CD14-positive monocyte (primary cell): ENCODE results near the gene NXPH2. TPM values are rescaled to one million over a fixed set of nuclear protein-coding genes. Genes with fewer than 3 reads are reported as not detected.

Experiments
- DNase-seq, 3 donors: peaks; one replicate each; pipeline ENCODE4 v3.0.0-alpha.2; 2011 to 2022
- H2AFZ ChIP-seq: 2 replicates; pipeline ENCODE4 v1.6.0; 2012; ENCODE audit warnings: mild to moderate bottlenecking, low read depth, low read length, inconsistent platforms; ENCODE audit not compliant: insufficient read depth, poor library complexity, severe bottlenecking
- H3K27ac ChIP-seq, 2 donors: 1 replicate in 1 of 2; 2 replicates in 1 of 2; pipeline ENCODE4 v1.5.1; 2012 to 2013; ENCODE audit warnings: low read length in 2 of 2, control low read depth in 1 of 2, inconsistent platforms in 1 of 2, low read depth in 1 of 2, mild to moderate bottlenecking in 1 of 2
- H3K27me3 ChIP-seq, 2 donors: one replicate each; pipeline versions ENCODE4 v1.6.0 to v1.6.1; 2011 to 2013; ENCODE audit warnings: low read length in 2 of 2; ENCODE audit not compliant: control insufficient read depth in 2 of 2, insufficient read depth in 2 of 2
- H3K36me3 ChIP-seq, 2 donors: replicated peaks in 1 of 2; 1 replicate in 1 of 2; 2 replicates in 1 of 2; pipeline versions ENCODE4 v1.5.1 to v1.6.1; 2012 to 2013; ENCODE audit warnings: low read length in 2 of 2, control low read depth in 1 of 2, inconsistent platforms in 1 of 2, mild to moderate bottlenecking in 1 of 2; ENCODE audit not compliant: insufficient read depth in 2 of 2, control insufficient read depth in 1 of 2
- H3K4me1 ChIP-seq, 2 donors: 1 replicate in 1 of 2; 2 replicates in 1 of 2; pipeline versions ENCODE4 v1.5.1 to v1.6.1; 2012 to 2013; ENCODE audit warnings: low read length in 2 of 2, control low read depth in 1 of 2, inconsistent platforms in 1 of 2, mild to moderate bottlenecking in 1 of 2, moderate library complexity in 1 of 2; ENCODE audit not compliant: insufficient read depth in 2 of 2, control insufficient read depth in 1 of 2
- H3K4me2 ChIP-seq: replicated peaks from 2 replicates; pipeline ENCODE3; 2012; ENCODE audit warnings: low read length, moderate library complexity, mild to moderate bottlenecking; ENCODE audit not compliant: poor library complexity, severe bottlenecking; ENCODE audit errors: extremely low read depth
- H3K4me3 ChIP-seq, 3 experiments: fragments of 200-600 bp in 1 of 3; sonication (generic) in 1 of 3; replicated peaks in 1 of 3; 1 replicate in 2 of 3; 2 replicates in 1 of 3; pipeline ENCODE4 v1.5.1; 2011 to 2013; ENCODE audit warnings: low read length in 3 of 3, mild to moderate bottlenecking in 3 of 3, control low read depth in 2 of 3, low read depth in 2 of 3, inconsistent platforms in 1 of 3, moderate library complexity in 1 of 3
- H3K79me2 ChIP-seq: 2 replicates; pipeline ENCODE4 v1.6.0; 2012; ENCODE audit warnings: mild to moderate bottlenecking, control low read depth, inconsistent platforms, low read length, moderate library complexity; ENCODE audit not compliant: insufficient read depth
- H3K9ac ChIP-seq: 2 replicates; pipeline ENCODE4 v1.6.0; 2017; ENCODE audit warnings: low read length, mild to moderate bottlenecking; ENCODE audit not compliant: insufficient read depth, poor library complexity, severe bottlenecking
- H3K9me3 ChIP-seq, 2 donors: replicated peaks in 1 of 2; 1 replicate in 1 of 2; 2 replicates in 1 of 2; pipeline versions ENCODE4 v1.5.1 to v1.6.1; 2012 to 2013; ENCODE audit warnings: low read length in 2 of 2, control low read depth in 1 of 2; ENCODE audit not compliant: control insufficient read depth in 1 of 2, insufficient read depth in 1 of 2
- H4K20me1 ChIP-seq: 2 replicates; pipeline ENCODE4 v1.6.0; 2012; ENCODE audit warnings: mild to moderate bottlenecking, low read length, control low read depth, moderate library complexity; ENCODE audit not compliant: insufficient read depth
- H3K27ac Mint-ChIP-seq, 7 donors: one replicate each; pipeline ENCODE4 v1.8.0; 2020; ENCODE audit warnings: mild to moderate bottlenecking in 7 of 7, mixed read lengths in 7 of 7, moderate library complexity in 6 of 7, inconsistent platforms in 2 of 7
- H3K27me3 Mint-ChIP-seq, 3 donors: one replicate each; pipeline ENCODE4 v1.8.0; 2021 to 2022; ENCODE audit warnings: low read depth in 3 of 3, mild to moderate bottlenecking in 3 of 3, mixed read lengths in 3 of 3, moderate library complexity in 3 of 3, inconsistent platforms in 1 of 3
- H3K36me3 Mint-ChIP-seq, 2 donors: one replicate each; pipeline ENCODE4 v1.8.0; 2020; ENCODE audit warnings: mixed read lengths in 2 of 2, inconsistent platforms in 1 of 2, mild to moderate bottlenecking in 1 of 2
- H3K4me1 Mint-ChIP-seq: one replicate; pipeline ENCODE4 v1.8.0; 2020; ENCODE audit warnings: mild to moderate bottlenecking, mixed read lengths
- H3K4me3 Mint-ChIP-seq, 2 donors: one replicate each; pipeline ENCODE4 v1.8.0; 2020; ENCODE audit warnings: mild to moderate bottlenecking in 2 of 2, mixed read lengths in 2 of 2, moderate library complexity in 1 of 2
- H3K9me3 Mint-ChIP-seq, 7 donors: one replicate each; pipeline ENCODE4 v1.8.0; 2020 to 2022; ENCODE audit warnings: mixed read lengths in 7 of 7, mild to moderate bottlenecking in 6 of 7, moderate library complexity in 6 of 7, inconsistent platforms in 2 of 7
- CTCF ChIP-seq: fragments of 200-600 bp; IDR thresholded peaks from one replicate; pipeline ENCODE4 v1.8.0; 2022; ENCODE audit warnings: antibody characterized with exemption, mild to moderate bottlenecking
- WGBS: methylation state at CpG from one replicate; pipeline ENCODE4 v1.1.5; 2013; ENCODE audit warnings: missing lambda C conversion rate; ENCODE audit not compliant: insufficient coverage; 5-methylcytosine and 5-hydroxymethylcytosine counted together
- intact Hi-C, 2 donors: fragments of 100-400 bp; cut with micrococcal nuclease; formaldehyde crosslinking; loops; one replicate each; pipeline versions ENCODE4 v1.15.0 to v1.15.1; 2023
- polyA plus RNA-seq, 3 donors: library from polyadenylated mRNA; depleted of rRNA in 1 of 3; unstranded in 2 of 3; stranded (reverse) in 1 of 3; fragments of 300-500 nt in 2 of 3; fragments of >200 nt in 1 of 3; fragmentation: Illumina TruSeq in 2 of 3; gene quantifications; 1 replicate in 2 of 3; 2 replicates in 1 of 3; pipeline ENCODE4 v1.2.3, GENCODE V29; 2012 to 2021

Gene NXPH2
- polyA plus RNA-seq, 3 donors: not detected

- no peaks in the 10 kb centered on the region for H3K4me1 Mint-ChIP-seq
- H4K20me1 ChIP-seq: no peaks in the 10 kb centered on the region
- H3K79me2 ChIP-seq: no peaks in the 10 kb centered on the region
- no peak overlapping the region for H3K4me2 ChIP-seq
- intact Hi-C loops: no loop called here
- no peaks in the 10 kb centered on the region for H3K27me3 Mint-ChIP-seq
- no peak overlapping the region for H3K4me3 Mint-ChIP-seq
- H3K9me3 Mint-ChIP-seq: peaks cover 0 to 3% (median 0%) of the 10 kb centered on the region in 7 donors
- H3K27ac Mint-ChIP-seq: no peak overlapping the region
- H2AFZ ChIP-seq: no peak overlapping the region
- H3K4me3 ChIP-seq: no peak overlapping the region
- H3K9me3 ChIP-seq: no peaks in the 10 kb centered on the region
- no peaks in the 10 kb centered on the region for H3K36me3 Mint-ChIP-seq
- no peak for TF ChIP-seq CTCF
- H3K4me1 ChIP-seq: no peaks in the 10 kb centered on the region
- no peaks in the 10 kb centered on the region for H3K27me3 ChIP-seq
- no peak for DNase-seq
- H3K36me3 ChIP-seq: no peaks in the 10 kb centered on the region
- no peak overlapping the region for H3K27ac ChIP-seq
- H3K9ac ChIP-seq: no peak overlapping the region
These were observed 72.7 kb downstream of the NXPH2 start for GRCh38 chr2:138707392-138708074.

- intact Hi-C loops: no loop called here
- Histone ChIP-seq H3K27me3 (no peaks in the 10 kb centered on the region), H4K20me1 (no peaks in the 10 kb centered on the region), H2AFZ (no peak overlapping the region), H3K79me2 (no peaks in the 10 kb centered on the region), H3K9me3 (no peaks in the 10 kb centered on the region), H3K4me2 (no peak overlapping the region), H3K36me3 (no peaks in the 10 kb centered on the region), H3K27ac (no peak overlapping the region), H3K4me1 (no peaks in the 10 kb centered on the region), H3K9ac (no peak overlapping the region), H3K4me3 (no peak overlapping the region)
- Mint-ChIP-seq H3K4me1 (no peaks in the 10 kb centered on the region), H3K27me3 (no peaks in the 10 kb centered on the region), H3K9me3 (no peaks in the 10 kb centered on the region), H3K36me3 (no peaks in the 10 kb centered on the region), H3K4me3 (no peak overlapping the region), H3K27ac (no peak overlapping the region)
- WGBS: no CpG with 5 or more reads among the region's 2 CpGs
- no peak for TF ChIP-seq CTCF
- no peak for DNase-seq
These were observed 76.9 kb downstream of the NXPH2 start for GRCh38 chr2:138703242-138703641.
